HG03025 (cell line): ENCODE data around the gene MAP6.
"Not testable (repeated sequence)": the region's sequence is repeated elsewhere in the genome, so short reads cannot be mapped to it uniquely, and the experiment has no call there.

Experiments used
- ATAC-seq: cut with Tn5 transposase; IDR thresholded peaks from one replicate; pipeline ENCODE4 v1.9.1; 2021; ENCODE audit warnings: mild to moderate bottlenecking, moderate library complexity; ENCODE audit not compliant: unreplicated experiment, low FRiP score

MAP6 gene

GRCh38 chr11:75596914-75597313, 71.9 kb downstream of the MAP6 start:
- ATAC-seq: no peak

- ATAC-seq: no peak
Observed at GRCh38 chr11:75595429-75595828, 73.4 kb downstream of the MAP6 start.

GRCh38 chr11:75594211-75594610, 74.6 kb downstream of the MAP6 start:
- ATAC-seq: no peak

GRCh38 chr11:75593286-75593915, 75.4 kb downstream of the MAP6 start:
- no peak for ATAC-seq

DNA sequence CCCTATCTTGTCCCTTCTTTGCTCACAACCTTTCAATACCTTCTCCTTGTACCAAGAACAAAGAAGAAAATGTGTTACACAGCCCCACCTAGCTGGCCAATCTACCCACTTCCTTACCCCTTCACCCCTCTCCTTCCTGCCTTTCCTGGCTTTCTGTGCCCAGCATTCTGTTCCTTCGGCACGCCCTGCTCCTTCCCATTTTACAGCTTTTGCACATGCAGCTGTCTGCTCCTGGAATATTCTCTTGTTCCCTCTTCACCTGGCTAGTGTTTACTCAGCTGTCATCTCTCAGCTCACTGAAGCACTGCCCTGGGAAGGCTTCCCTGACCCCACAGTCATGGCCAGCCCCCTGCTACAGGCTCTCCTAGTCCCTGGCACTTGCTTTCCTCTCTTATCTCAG, 76.1 kb downstream of the MAP6 start:
- no peak for ATAC-seq

- ATAC-seq: no peak
Observed at GRCh38 chr11:75591966-75592365, 76.9 kb downstream of the MAP6 start.

DNA sequence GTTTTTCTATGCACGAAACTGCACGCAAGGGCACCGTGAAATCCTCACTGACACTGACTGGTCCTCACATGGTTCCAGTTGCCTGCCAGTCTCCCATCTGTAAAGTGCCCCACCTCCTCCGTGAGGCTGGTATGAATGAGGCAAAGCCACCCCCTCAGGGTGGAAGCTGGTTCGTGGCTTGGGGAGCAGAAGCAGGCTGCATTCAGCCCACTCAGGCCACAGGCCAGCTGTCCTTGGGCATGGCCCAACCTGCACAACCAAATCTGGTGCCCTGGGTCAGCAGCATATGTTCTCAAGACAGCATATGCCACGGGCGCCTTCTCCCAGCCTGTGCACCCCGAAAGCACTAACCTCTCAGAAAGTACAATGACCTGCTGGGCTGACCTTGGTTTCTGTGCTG, 77.5 kb downstream of the MAP6 start:
- ATAC-seq: no peak

GRCh38 chr11:75589933-75590332, 78.9 kb downstream of the MAP6 start:
- ATAC-seq: no peak

GRCh38 chr11:75589051-75589450, 79.8 kb downstream of the MAP6 start:
- ATAC-seq: no peak

- ATAC-seq: no peak
Observed at GRCh38 chr11:75588051-75588481, 80.8 kb downstream of the MAP6 start.

DNA sequence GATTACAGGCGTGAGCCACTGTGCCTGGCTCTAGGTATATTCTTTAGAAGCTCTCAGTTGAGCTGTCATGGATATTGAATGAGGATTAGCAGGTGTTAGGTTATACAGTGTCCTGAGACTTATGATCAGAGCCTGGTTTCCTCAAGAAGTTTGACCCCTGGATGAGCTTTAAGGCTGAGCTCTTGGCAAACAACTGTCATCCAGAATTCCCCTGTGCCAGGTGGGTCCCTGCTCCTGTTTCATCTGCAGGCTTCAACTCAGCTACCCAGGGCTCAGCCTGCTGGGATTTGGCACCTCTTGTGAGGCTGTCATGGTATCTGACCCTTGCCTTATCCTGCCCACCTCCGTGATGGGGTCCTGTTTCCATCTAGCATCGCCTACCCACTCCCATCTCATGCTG, 82.4 kb downstream of the MAP6 start:
- no peak for ATAC-seq

DNA sequence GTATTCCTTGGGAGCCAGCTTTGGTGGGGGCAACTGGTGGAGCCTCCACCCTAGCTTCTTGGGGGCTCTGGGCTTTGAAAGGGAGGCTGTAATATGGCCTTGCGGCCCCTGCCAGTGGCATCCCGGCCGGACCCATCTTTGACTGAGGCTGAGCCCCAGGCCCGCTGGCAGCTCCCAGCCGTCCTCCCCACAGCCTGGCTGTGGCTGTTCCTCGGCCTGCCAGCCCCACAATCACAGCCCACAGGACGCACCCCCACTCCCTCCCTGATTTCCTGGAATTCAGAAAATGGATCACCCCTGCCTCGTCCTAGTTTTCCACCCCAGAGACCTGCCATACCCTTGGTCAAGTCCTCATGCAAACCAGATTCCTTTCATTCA, 83.6 kb downstream of the MAP6 start:
- ATAC-seq: no peak

DNA sequence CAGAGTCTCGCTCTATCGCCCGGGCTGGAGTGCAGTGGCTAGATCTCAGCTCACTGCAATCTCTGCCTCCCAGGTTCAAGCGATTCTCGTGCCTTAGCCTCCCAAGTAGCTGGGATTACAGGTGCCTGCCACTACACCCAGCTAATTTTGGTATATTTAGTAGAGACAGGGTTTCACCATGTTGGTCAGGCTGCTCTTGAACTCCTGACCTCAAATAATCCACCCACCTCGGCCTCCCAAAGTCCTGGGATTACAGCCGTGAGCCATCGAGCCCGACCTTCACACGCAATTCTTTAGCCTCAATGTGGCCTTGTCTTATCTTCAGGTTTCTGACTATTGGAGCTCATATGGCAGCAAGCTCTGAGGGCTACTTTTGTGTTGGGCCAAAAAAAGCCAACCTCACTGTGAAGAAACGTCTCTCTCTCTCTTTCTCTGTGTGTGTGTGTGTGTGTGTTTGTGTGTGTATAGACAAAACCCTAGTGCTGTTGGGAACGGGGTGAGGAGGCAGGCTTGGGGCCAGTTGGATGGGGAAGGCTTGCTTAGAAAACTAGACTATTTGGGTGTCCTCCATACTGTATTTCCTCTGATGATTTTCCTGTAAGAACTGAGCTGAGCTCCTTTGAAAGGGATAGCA, 84.1 kb downstream of the MAP6 start:
- ATAC-seq: not testable (repeated sequence)

DNA sequence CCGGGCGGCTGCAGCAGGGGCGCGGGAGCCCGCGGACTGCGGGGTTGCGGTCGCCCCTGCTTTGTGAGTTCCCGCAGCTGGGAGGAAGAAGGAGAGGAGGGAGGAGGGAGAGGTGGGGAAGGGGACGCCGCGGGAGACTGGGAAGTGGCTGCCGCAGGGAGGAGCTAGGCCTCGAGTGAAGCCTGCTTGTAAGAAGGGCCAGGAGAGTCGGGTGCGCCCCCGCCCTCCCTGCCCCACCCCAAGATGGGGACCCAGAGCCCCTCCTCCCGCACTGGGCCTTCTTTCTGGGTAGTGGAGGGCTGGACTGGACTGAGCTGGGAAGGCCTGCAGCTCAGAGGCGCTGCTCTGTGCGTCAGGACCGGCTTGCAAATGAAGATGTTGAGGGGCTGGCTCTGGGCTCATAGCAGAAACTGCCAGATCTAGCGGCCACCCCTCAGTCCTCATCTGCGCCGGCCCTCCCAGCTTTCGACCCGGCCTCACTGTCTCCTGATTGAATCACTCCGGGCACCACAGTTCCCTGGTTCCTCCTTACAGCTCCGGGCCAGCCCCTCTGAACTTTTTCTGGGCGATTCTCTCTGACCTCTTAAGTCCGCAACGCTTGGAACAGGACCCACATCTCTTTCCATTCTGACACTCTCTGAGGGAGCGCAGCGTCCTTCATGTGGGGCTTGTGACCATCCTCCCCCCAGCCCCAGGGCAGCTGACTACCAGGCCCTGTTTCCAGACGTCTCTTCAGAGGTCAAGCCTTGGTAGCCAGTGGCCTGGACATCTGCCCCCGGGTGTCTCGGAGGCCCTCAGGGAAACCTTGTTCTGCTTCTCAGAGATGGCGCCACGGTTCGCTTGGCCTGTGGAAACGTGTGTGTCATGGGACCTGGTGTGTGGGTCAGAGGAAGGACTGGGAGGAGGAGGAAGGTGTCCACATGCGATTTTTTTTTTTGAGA, 84.8 kb downstream of the MAP6 start:
- ATAC-seq: no peak

DNA sequence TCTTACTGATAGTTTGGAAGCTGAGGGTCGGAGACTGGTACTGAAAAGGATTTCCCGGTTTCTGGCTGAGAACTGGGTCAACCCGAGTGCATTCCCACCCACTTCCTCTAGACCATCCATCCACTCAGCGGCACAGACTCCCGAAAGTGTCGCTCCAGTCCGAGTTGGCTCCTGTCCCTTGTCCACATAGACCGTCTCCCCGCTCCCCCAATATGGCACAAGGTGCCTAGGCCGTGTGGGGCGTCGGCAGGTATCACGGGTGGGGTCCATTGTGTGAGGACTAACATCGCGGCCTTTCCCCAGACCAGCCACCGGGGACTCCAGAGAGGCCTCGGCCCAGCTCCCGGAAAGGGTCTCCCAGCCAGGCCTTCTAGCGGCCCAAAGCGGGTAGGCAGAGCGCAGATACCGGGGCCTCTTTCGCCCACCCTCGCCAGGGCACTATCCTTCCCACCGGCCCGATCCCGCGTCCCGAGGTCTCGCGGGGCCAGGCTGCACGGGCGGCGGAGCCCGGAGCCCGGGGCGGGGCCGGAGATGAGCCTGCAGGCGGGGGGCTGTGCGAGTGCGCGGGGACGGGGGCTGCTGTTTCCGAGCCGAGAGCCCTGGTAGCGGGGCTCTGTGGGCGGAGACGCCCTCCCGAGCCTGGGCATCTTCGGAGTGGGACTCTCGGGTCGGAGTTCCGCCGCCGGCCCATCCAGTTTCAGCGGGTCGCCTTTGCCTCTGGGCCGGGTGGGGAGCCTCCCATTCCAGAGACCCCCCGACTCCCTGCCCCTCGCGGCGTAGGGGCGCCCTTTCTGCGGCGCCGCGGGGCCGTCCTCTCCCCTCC, 85.7 kb downstream of the MAP6 start:
- no peak for ATAC-seq

- no peak for ATAC-seq
Observed at GRCh38 chr11:75582506-75582894, 86.3 kb downstream of the MAP6 start.

GRCh38 chr11:75579841-75580240, 89.0 kb downstream of the MAP6 start:
- no peak for ATAC-seq

- ATAC-seq: no peak
Observed at GRCh38 chr11:75578977-75579376, 89.9 kb downstream of the MAP6 start.

DNA sequence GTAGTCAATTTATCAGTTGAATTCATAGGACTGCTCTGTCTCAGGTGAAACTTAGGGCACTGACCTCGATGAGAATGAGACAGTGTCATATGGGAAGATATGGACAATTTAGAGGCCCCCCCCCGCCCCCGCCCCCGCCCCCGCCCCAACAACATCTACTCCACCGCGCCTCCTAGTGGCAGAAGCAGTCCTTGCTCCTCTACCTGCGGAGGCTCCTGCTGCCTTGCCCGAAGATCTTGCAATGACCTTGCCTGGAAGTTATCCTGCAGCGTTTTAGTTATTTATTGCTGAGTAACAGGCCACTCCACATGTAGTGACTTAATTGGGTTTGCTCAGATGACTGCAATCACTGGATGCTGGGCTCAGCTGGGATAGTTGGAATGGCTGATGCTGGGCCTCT, 91.6 kb downstream of the MAP6 start:
- no peak for ATAC-seq

- ATAC-seq: no peak
Observed at GRCh38 chr11:75576499-75576918, 92.3 kb downstream of the MAP6 start.

DNA sequence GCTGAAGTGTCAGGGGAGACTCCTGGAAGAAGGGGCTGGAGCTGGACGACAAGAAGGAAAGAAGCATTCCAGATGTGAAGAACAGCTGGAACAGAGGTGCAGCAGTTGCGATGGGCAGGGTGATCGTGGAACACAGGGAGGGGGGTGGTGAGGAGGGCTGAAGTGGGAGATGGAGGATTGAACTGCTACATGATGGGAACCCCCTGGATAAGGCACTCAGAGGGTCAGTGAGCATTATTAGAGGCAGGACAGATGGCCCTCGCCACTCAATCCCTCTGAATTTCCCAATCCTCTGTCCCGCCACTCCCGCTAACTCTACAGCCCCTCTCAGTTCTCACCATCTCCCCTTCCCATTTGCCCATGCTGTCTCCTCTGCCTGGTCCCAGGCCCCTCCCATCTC, 92.8 kb downstream of the MAP6 start:
- ATAC-seq: no peak
